ENCODE measurements around the gene MEI4. TPM values are rescaled to one million over a fixed set of nuclear protein-coding genes. Genes with fewer than 3 reads are reported as not detected.
"Not testable (repeated sequence)": the region's sequence is repeated elsewhere in the genome, so short reads cannot be mapped to it uniquely, and the experiment has no call there.

Gene MEI4
- total RNA-seq, 1 experiment from 2014 or later, result 0.20 TPM

DNA sequence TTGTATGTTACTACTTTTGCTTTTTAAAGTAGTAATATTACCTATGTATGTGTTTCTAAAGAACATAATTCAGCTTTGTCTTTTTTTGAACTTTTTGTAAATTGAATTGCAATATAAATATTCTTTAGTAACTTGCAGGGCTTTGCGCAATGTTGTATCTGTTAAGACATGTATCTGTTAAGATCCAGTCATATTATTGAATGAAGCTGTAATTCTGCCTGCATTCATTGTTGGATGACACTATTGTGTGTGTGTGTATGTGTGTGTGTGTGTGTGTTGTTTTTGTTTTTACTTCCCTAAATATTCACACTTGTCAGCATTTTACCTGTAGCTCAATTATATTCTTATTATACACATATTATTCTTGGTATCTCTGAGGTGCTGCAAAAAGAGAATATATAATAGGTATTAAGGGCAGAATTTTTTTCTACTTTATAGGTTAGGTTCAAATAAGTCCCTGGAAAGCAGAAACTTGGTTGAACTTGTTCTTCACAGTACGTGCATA is 164.0 kb downstream of the MEI4 start (continued):
- TF ChIP-seq, protein P1, sequence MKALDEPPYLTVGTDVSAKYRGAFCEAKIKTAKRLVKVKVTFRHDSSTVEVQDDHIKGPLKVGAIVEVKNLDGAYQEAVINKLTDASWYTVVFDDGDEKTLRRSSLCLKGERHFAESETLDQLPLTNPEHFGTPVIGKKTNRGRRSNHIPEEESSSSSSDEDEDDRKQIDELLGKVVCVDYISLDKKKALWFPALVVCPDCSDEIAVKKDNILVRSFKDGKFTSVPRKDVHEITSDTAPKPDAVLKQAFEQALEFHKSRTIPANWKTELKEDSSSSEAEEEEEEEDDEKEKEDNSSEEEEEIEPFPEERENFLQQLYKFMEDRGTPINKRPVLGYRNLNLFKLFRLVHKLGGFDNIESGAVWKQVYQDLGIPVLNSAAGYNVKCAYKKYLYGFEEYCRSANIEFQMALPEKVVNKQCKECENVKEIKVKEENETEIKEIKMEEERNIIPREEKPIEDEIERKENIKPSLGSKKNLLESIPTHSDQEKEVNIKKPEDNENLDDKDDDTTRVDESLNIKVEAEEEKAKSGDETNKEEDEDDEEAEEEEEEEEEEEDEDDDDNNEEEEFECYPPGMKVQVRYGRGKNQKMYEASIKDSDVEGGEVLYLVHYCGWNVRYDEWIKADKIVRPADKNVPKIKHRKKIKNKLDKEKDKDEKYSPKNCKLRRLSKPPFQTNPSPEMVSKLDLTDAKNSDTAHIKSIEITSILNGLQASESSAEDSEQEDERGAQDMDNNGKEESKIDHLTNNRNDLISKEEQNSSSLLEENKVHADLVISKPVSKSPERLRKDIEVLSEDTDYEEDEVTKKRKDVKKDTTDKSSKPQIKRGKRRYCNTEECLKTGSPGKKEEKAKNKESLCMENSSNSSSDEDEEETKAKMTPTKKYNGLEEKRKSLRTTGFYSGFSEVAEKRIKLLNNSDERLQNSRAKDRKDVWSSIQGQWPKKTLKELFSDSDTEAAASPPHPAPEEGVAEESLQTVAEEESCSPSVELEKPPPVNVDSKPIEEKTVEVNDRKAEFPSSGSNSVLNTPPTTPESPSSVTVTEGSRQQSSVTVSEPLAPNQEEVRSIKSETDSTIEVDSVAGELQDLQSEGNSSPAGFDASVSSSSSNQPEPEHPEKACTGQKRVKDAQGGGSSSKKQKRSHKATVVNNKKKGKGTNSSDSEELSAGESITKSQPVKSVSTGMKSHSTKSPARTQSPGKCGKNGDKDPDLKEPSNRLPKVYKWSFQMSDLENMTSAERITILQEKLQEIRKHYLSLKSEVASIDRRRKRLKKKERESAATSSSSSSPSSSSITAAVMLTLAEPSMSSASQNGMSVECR (CRISPR knock-in tag; IDR thresholded peaks at IDR 0.05; ENCODE audit: borderline replicate concordance), result no peak
- TF ChIP-seq FOXJ3 (CRISPR knock-in tag; IDR thresholded peaks at IDR 0.05; ENCODE audit: borderline replicate concordance), result no peak
- TF ChIP-seq GRHL2 (CRISPR knock-in tag; IDR thresholded peaks at IDR 0.05; ENCODE audit: insufficient replicate concordance, severe bottlenecking), result no peak
- no peak for TF ChIP-seq FOXK1 (CRISPR knock-in tag; IDR thresholded peaks at IDR 0.05)
- no peak for TF ChIP-seq ESRRA (CRISPR knock-in tag; IDR thresholded peaks at IDR 0.05; ENCODE audit: borderline replicate concordance)
- no peak for TF ChIP-seq ZNF423 (CRISPR knock-in tag; IDR thresholded peaks at IDR 0.05)
- TF ChIP-seq IRF2 (CRISPR knock-in tag; IDR thresholded peaks at IDR 0.05; ENCODE audit: borderline replicate concordance, low read depth), result no peak

DNA sequence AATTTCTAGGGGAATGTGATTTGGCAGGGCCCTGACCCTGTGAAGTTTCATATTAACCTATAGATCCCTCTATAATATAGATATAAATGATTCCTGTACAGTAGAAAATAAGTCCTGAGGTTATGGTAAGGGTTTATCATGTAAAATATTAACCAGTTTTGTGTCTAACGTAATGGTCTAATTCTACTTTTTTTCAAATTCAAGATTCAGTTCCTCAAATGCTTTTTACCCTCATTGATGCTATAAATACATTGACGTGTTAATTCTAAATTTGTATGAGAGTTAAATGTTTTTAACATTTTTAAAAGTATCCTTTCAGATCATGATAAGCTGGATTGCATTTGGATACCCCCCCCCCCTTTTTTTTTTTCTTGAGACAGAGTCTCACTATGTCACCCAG is 169.4 kb downstream of the MEI4 start:
- POLR2A ChIA-PET, result no interaction called here
- ATAC-seq (no peak), DNase-seq (ENCODE audit: low spot score) (no peak)
- no peak for TF ChIP-seq ZBTB21 (CRISPR knock-in tag; IDR thresholded peaks at IDR 0.05; ENCODE audit: borderline replicate concordance)
- Mint-ChIP-seq H3K9me3 (no peaks in the 10 kb centered on the region), H3K27ac (no peak overlapping the region), H3K4me1 (no peaks in the 10 kb centered on the region), H3K4me3 (no peak overlapping the region), H3K36me3 (no peaks in the 10 kb centered on the region), H3K27me3 (ENCODE audit: low read depth) (no peaks in the 10 kb centered on the region)
- CTCF ChIA-PET, result no interaction called here

DNA sequence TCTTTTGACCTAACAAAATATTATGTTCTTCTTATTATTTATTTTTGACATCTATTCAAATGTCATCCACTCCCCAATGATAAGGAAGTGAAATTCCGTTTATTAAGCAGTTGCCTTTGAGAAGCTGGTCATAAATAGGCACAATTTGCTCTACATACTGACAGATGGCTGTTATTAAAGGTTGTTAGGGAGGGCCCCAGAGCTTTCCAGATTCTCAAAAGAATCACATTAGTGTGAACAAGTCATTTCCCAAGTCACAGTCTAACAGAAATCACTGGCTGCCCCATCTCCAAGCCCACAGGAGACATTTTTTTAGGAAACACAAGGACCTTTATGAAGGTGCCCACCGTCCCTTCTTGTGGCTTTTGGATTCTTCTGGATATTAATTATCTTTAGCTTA is 172.4 kb downstream of the MEI4 start:
- H3K4me1 Mint-ChIP-seq, result 0 out of 2 replicates have a peak, but pooled peaks cover 4% of the 10 kb centered on the region
- no peak for DNase-seq (ENCODE audit: low spot score)
- H3K27me3 Mint-ChIP-seq (ENCODE audit: low read depth), result no peaks in the 10 kb centered on the region
- POLR2A ChIA-PET, result no interaction called here
- no peak overlapping the region for H3K27ac Mint-ChIP-seq
- ATAC-seq, result no peak
- TF ChIP-seq TEAD4 (CRISPR knock-in tag; IDR thresholded peaks at IDR 0.05), result no peak
- H3K9me3 Mint-ChIP-seq, result no peaks in the 10 kb centered on the region
- H3K36me3 Mint-ChIP-seq, result no peaks in the 10 kb centered on the region
- no peak overlapping the region for H3K4me3 Mint-ChIP-seq
- CTCF ChIA-PET, result no interaction called here

- ATAC-seq (no peak), DNase-seq (ENCODE audit: low spot score) (no peak)
- no peaks in the 10 kb centered on the region for H3K36me3 Mint-ChIP-seq
- 0 out of 2 replicates have a peak, but pooled peaks cover 4% of the 10 kb centered on the region for H3K4me1 Mint-ChIP-seq
- H3K9me3 Mint-ChIP-seq, result peaks cover 4% of the 10 kb centered on the region; the same call in 1 of the 2 replicates
- ChIA-PET POLR2A (no interaction called here), CTCF (no interaction called here)
- TF ChIP-seq CREB1 (CRISPR knock-in tag; IDR thresholded peaks at IDR 0.05), result no peak
- TF ChIP-seq, protein P2, sequence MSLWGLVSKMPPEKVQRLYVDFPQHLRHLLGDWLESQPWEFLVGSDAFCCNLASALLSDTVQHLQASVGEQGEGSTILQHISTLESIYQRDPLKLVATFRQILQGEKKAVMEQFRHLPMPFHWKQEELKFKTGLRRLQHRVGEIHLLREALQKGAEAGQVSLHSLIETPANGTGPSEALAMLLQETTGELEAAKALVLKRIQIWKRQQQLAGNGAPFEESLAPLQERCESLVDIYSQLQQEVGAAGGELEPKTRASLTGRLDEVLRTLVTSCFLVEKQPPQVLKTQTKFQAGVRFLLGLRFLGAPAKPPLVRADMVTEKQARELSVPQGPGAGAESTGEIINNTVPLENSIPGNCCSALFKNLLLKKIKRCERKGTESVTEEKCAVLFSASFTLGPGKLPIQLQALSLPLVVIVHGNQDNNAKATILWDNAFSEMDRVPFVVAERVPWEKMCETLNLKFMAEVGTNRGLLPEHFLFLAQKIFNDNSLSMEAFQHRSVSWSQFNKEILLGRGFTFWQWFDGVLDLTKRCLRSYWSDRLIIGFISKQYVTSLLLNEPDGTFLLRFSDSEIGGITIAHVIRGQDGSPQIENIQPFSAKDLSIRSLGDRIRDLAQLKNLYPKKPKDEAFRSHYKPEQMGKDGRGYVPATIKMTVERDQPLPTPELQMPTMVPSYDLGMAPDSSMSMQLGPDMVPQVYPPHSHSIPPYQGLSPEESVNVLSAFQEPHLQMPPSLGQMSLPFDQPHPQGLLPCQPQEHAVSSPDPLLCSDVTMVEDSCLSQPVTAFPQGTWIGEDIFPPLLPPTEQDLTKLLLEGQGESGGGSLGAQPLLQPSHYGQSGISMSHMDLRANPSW (CRISPR knock-in tag; conservative IDR thresholded peaks at IDR 0.05; ENCODE audit: low read depth), result no peak
- TF ChIP-seq CREM (CRISPR knock-in tag; IDR thresholded peaks at IDR 0.05), result no peak
- TF ChIP-seq TP53 (CRISPR knock-in tag; IDR thresholded peaks at IDR 0.05), result no peak
- no peak for TF ChIP-seq ZNF317 (CRISPR knock-in tag; IDR thresholded peaks at IDR 0.05; ENCODE audit: borderline replicate concordance, low read depth)
- no peak for TF ChIP-seq JUN (CRISPR knock-in tag; IDR thresholded peaks at IDR 0.05)
- H3K27me3 Mint-ChIP-seq (ENCODE audit: low read depth), result no peaks in the 10 kb centered on the region; the same call in 1 of the 2 replicates
- H3K4me3 Mint-ChIP-seq, result no peak overlapping the region
- H3K27ac Mint-ChIP-seq, result no peak overlapping the region
These were observed 176.9 kb downstream of the MEI4 start for GRCh38 chr6:77829736-77830135.

- H3K4me1 Mint-ChIP-seq; CTCF ChIA-PET; POLR2A ChIA-PET; H3K36me3 Mint-ChIP-seq; H3K27ac Mint-ChIP-seq; H3K27me3 Mint-ChIP-seq (ENCODE audit: low read depth); DNase-seq (ENCODE audit: low spot score); ATAC-seq; H3K4me3 Mint-ChIP-seq; H3K9me3 Mint-ChIP-seq: not testable (repeated sequence)
These were observed 180.9 kb downstream of the MEI4 start for GRCh38 chr6:77833749-77834148.

Measured in WTC11 (cell line).